CD4-positive, alpha-beta T cell treated with Interleukin-10 for 1 hour (primary cell): ENCODE results near the gene AJUBA.
"Not testable (repeated sequence)": the region's sequence is repeated elsewhere in the genome, so short reads cannot be mapped to it uniquely, and the experiment has no call there.

Experiments used
- DNase-seq: peaks from one replicate; pipeline ENCODE4 v3.0.0-alpha.2; 2020

Gene AJUBA

DNA sequence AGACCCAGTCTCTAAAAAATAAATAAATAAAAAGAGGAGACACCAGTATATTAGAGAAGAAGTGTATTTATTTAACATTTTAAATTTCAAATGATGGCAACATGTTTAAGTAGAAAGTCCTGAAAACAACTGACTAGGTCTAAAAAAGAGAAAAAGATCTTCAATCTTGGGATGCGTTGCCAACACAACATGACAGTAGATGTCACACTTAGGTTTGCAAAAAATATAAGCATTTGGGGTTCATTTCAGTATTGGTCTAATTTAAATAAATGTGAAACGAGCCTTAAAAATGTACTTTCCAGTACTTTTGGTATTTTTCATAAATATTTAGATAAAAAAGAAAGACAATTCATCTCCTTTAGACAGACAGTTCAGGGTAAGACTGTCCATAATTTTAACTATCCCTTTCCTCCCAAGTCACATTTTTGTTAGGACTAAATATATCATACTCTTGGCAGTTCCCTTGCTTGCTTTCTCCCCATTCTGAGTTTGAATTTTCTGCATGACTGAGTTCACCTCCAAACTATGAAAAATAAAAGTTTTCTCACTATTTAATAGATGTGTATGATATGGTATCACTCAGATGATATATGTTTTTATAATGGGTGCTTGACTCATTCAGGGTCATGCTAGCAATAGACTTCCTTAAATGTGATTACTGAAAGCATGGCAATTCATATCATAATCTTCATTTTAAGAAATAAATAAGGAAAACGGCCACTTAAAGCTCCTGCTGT, 23.3 kb upstream of the AJUBA start:
- DNase-seq = no peak

DNA sequence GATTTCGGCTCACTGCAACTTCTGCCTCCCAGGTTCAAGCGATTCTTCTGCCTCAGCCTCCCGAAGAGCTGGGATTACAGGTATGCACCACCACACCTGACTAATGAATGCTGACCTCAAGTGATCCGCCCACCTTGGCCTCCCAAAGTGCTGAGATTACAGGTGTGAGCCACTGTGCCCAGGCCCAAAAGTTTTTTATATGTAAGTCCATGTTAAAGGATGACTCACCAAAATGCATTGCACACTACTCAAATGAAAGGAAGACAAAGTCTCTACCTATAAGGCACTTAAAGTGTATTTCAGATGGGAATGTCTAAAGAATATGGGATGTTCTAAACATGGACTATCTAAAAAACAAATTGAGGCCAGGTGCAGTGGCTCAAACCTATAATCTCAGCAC, 21.9 kb upstream of the AJUBA start:
- not testable (repeated sequence) for DNase-seq

GRCh38 chr14:23002592-23002991, 20.2 kb upstream of the AJUBA start:
- no peak for DNase-seq

GRCh38 chr14:23000860-23001259, 18.5 kb upstream of the AJUBA start:
- no peak for DNase-seq

- no peak for DNase-seq
Observed at GRCh38 chr14:22998329-22999012, 16.1 kb upstream of the AJUBA start.

DNA sequence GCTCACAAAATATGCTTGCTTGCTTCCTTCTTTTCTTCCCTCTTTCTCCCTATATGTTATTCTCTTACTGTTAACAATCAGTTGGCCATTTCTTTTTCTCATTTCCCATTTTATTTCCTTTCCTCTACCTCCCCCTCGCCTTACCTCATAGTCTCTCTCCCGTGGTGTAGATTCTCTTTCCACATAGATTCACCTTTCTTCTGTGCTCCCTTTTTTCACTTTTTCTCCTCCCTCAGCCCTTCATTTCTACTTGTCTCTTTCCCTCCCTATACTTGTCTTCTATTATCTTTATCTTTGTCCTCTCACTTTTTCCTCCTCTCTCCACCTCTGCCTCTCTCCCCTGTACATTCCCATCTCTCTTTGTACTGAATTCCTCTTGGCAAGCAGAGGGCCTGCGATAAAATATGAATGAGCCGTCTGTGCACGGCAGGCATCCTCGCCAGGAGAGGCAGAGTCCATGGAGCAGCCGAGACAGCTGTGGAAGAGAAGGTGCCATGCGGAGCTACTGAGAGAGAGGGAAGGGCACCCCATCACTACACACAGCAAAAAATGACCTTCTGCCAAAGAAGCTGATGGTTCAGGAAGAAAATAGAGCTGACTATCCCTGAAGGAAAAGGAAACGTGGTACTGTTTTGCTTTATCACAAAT, 15.4 kb upstream of the AJUBA start:
- DNase-seq = no peak

DNA sequence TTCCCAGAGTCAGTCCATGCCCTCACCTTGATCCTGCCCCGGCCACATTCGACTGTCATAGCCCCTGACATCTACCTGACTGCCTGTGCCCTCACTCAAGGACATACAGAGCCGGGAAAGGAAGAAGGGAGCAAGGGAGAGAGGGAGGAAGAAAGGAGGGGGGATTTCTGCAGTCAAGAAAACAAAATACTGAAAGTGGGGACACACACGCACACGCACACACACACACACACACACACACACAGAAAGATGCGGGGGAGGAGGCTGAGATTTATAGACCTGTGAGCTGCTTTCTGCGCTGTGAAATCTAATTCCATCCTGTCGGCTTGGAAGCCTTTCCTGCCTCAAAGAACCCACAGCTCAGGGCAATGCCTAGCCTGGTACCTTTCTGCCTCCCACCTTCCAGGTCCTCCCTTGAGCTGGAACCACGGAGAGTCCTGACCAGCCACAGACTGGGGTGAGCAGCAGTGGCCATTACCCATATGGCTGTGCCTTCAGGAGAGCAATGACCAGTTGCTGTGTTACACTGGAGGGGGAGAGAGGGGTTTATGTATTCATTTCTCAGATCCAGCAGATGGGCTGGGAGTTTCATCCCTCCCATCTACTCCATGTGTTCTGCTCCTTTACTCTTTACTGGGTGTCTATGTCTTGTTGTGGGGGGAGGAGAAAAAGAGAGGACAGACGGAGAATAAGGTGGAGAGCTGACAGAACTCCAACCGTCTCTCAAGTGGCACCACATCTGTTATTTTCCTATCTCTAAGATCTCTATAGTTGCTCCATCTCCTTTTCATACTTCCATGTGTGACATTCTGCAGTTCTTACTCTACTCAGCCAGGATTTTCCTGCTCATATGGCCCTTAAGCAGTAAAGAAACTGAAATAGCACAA, 14.7 kb upstream of the AJUBA start:
- no peak for DNase-seq

- no peak for DNase-seq
Observed at GRCh38 chr14:22995889-22996625, 13.7 kb upstream of the AJUBA start.

DNA sequence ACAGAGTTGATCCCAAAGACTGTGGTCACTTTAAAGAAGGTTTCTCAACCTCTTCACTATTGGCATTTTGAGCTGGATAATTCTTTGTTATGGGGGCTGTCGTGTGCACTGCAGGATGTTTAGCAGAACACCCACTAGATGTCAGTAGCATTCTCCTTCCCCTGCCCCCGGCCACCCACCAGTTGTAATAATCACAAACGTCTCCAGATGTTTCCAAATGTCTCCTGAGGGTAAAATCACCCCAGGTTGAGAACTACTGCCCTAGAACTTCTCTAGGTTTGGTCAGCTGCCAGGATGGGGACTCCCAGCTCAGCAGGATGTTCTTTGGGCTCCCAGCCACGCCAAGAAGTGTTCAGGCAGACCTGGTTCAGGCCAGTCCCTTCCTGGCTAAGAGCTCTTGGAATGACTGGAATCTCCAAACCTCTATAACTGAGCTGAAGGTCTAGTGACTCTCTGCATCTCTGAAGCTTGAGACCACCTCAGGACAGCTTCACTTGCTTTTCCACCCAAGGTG, 12.5 kb upstream of the AJUBA start:
- peak; percentile 39 for DNase-seq

DNA sequence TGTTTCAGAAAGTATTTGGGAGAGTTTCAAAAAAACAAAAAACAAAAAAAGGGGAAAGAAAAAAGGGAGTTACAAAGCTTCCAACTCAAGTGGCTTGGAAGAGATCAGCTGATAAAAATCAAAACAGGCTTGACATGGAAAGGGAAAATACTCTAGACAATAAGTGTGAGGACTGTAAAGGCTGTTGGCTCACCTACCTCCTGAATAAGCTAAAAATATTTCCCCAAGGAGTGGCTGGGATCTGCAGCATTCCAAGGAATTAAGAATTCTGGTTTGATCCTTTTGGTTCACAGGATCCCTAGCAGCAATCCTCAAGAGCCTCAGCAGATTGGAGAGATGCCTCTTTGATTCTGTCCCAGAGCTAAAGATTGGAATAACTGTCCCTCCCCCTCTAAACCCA, 11.2 kb upstream of the AJUBA start:
- DNase-seq = no peak

DNA sequence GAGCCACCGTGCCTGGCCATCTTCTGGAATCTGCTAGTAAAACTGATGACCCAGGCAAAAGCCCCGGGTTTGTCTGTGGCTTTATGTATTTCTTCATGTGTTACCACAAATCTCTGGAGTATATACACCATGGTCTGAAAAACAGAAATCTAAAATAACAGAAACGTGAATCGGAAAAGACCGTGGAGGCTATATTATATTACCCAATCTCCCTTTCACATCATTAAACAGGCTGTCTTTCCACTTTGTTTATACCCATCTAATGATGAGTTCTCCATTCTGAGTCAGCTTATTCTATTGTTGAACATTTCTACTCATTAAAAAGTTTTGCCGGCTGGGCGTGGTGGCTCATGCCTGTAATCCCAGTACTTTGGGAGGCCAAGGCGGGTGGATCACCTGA, 9.5 kb upstream of the AJUBA start:
- DNase-seq = no peak

DNA sequence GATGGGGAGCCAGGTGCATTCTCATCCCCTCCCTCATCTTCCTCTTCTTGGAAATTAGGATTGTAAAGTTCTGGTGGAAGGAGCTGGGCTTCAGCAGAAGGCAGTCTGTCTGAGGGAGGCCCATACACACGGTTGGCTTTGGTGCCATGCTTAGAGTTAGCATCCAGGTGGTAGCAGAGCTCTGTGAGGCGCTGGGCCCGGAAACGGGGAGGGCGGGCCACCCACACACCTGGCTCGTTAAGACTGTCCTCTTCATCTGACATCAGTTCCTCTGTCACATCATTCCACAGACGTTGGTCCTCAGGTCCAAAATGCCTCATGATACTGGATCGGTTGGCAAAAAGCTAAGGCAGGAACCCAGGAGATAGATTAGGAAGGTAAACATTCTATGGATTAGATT, 4.9 kb upstream of the AJUBA start:
- no peak for DNase-seq

DNA sequence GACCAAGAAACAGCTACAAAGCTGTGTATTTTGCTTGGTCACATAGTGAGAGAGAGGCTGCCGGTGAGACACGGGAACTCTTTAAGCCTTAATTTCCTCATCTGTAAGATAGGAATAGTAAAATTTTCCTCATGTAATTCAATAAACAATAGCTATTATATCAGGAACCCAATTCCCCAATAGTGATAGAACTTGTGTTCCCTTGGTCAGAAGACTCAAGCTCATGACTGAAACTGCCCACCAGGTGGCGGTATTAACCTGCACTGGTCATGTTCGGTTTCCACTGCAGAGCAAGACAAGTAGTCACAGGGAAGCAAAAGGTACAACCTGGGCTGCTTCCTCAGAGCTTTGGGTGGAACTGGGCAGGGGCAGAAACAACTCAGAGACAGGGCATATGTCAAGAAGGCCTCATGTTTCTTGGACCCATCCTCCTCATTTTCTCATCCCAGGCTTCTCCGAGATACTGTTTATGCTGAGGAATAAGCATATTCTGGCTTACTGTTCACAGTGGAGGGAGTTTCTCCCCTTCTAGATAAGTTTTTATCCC, 4.2 kb upstream of the AJUBA start:
- peak; percentile 89 for DNase-seq

DNA sequence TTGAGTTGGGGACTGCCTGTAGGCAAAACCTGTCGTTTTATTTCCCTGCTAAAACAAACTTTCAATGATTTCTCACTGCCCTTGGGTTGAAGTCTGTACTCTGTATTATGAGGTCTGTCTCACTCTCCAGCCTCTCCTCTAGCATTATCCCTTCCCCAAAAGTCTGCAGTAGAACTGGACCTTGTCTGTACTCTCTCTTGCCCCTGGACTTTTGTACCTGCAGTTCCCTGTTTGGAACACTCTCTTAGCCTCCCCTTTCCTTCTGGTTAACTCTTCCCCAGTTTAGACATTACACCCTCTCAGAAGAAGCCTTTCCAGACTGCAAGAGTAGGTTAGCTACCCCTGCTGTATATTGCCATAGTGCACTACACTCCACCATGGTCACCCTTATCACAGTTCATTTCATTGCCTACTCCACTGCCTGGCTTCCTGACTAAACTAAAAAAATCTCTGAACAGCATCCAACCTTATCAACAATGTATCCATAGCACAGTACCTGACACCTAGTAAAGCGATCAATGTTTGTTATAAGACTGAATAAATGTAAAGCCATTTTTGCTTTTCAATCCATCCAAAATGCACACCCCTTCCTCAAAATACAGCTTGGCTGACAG, 3.6 kb upstream of the AJUBA start:
- no peak for DNase-seq

DNA sequence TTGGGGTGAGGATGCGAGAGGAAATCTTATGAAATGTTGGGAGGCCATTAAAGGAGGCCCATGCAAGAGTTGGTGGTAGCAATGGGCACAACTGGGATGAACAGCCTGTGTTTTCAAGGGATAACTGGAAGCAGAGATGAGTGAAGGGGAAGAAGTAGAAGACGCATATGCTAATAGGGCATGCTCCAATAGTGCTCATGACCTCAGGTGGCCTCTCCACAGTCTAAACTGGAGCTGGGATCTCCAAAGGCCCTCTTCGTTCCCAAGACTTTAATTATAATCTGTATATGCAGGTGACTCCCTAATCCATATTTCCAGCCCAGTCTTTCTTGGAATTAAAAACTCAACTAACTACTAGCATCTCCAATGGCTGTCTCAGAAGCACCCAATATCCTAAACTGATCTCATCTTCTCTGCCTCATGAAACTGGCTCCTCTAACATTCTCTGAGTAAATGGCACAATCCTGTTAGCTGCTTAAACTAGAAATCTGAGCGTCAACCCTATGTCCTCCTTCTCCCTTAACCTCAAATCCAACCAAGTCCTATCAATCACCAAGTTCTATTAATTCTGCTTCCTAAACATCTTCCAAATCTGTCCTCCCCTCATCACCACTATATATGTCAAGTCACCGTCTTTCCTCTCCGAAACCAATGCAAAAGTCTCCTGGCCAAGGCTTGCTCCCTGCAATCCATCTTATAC, 2.8 kb upstream of the AJUBA start:
- DNase-seq = no peak

DNA sequence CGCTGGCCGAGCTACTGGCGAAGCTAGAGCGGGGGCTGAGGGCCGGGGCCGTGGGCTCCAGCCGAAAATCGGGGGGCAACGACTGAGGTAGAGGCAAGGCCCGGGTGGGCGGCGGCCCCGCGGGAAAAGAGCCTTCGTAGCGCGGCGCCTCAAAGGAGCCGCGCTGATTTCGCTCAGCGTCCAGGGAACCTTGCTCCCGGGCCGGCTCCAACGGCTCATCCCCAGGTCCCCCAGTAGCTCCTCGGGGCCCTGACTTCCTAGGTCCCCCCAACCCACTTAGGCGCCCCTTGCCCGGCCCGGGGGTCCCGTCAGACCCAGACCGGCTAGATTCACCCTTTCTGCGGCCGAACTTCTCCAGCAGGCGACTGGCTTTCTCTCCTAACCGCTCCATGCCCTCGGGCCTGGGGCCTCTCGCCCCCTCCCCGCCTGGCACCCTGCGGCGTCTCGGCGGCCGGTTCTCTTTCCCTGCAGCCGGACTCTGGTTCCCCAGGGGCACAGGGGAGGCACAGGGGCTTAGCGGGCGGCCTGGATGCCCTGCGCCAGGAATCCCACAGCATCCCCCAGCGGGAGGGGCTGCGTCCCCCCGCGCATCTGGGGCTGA, 375 bp downstream of the AJUBA start:
- DNase-seq = no peak

DNA sequence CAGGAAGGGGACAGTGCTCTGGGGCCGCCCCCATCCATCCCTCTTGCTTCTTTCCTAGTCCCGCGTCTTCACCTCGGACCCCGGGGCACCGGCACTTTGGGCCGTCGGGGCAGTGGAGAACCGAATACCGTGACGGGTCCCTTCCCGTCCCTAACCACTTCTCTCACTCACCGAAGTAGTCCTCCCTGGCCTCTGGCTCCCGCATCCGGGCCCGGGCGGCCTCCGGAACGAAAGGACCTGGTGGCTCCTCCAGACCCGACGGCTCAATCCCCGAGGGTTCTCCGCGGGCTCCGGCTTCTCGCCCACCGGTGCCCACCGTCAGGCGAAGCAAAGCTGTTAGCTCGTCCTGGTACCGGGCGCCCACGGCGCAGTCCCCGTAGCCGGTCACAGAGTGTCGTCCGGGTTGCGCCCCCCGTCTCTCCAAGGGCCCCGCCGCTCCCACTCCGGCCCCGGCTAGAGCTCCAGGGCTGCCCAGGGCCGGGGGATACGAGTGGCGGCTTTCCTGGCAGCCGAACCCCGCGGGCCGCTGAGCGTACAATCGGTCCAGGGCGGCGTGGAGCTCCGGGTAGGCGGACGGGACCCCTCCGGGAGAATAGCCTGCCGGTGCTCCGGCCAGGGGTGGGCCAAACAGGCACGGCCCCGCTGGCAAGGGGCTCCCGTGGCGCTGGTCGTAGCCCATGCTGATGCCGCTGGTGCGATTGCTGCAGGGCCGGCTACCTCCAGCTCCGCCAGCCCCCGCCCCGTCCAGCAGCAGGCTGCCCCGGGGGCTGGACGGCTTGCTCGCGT, 1.1 kb downstream of the AJUBA start:
- peak; percentile 22 for DNase-seq

- DNase-seq = peak; percentile 26
Observed at GRCh38 chr14:22980672-22981089, 1.7 kb downstream of the AJUBA start.

DNA sequence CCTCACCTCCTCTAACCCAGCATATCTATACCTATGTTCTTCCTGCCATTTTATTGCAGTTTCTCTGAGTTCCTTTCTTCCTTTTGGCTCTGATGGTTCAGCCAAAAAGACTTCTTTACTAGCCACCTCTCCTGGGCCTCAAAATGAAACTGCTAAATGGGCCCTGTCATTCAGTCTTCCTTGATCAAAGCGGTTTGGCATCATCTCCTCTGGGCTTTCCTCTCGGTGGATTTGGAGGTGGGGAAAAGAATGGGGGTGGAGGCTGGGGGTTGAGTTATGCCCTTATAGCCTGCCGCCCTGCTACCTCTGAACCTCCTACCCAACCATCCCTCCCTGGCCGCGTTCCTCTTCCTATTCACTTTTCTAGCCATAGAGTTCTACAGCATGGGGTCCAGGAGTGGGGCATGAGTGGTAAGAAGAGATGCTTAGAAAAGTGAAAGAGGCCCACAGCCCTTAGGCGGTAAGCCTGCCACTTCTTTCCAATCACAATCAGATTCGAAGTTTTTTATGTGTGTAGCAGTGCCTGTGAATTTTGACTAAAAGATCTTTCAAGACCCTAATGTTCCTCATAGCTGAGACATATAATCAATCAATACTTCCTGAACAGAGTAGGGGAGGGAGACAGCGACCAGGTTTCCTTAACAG, 2.5 kb downstream of the AJUBA start:
- no peak for DNase-seq
